ENCODE data around the gene STIL.
A peak's percentile ranks its signal among the peaks of the same experiment; 100 is the strongest.
"Not testable (repeated sequence)": the region's sequence is repeated elsewhere in the genome, so short reads cannot be mapped to it uniquely, and the experiment has no call there.

STIL gene

DNA sequence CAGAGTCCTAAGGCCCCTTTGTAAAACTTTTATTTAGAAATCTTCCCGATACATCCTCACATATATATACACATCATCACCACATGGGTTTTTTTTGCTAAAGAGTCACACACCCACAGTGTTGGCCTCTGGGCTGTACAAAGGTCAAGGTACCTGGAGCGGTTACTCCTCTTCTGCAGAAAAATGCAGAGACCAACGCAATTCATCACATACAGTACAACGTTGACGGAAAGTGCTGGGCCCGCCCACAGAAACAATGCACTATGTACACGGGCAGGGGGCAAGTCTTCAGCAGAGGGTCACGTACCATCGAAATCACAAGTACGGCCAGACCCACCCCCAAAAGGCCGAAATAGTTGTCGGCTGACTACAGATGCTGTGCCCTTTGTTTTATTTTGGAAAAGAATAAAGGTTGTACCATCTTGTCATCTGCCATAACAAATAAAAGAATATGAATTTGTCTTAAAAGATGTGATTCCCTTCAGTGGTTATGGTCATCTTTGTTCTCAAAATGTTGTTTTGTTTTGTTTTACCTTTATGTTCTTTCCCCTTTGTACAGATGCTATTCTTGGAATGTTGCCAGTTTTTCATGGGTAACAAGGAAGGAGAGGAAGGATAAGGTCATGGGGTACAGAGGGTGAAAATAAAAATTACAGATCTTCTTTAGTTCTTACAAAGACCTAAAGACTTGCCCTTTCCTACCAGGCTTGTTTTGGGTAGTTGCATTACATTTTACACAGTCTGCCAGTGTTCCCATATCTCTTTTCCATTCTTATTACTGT is 97.5 kb downstream of the STIL start:
- DNase-seq = no peak

DNA sequence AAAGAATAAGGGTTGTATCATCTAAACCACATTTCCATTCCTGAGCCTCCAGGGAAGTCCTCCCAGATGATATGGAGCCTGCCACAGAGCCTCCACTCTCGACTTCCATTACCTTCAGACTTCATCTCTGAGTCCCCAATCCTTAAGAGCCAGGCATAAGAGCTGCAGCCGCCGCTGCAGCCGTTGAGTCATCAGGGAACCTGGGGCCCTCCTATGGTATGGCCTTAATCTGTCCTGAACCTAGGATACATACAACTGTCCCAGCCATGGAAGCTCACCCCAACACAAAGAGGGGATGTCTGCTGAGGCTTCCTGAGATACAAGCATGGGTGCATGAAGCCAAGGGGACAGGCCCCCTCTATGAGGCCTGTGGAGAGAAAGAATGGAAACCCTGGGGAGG is 98.2 kb downstream of the STIL start:
- DNase-seq = no peak

DNA sequence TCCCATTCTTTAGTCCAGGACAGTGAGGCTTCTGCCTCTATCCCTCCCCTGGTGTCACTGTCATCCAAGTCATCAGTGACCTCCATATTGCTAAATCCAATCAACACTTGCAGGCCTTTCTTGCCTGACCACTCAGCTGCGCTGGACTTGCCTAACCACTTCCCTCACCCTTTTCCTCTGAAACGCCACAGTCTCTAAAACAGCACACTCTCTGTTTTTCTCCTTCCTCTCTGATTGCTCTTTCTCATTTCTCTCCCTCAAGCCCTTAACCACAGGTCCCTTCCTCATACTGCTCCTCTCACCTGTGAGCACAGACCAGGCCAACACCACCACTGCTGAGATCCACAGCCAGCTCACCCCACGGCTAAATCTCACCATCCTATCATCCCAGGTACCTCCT is 99.4 kb downstream of the STIL start:
- DNase-seq = no peak

DNA sequence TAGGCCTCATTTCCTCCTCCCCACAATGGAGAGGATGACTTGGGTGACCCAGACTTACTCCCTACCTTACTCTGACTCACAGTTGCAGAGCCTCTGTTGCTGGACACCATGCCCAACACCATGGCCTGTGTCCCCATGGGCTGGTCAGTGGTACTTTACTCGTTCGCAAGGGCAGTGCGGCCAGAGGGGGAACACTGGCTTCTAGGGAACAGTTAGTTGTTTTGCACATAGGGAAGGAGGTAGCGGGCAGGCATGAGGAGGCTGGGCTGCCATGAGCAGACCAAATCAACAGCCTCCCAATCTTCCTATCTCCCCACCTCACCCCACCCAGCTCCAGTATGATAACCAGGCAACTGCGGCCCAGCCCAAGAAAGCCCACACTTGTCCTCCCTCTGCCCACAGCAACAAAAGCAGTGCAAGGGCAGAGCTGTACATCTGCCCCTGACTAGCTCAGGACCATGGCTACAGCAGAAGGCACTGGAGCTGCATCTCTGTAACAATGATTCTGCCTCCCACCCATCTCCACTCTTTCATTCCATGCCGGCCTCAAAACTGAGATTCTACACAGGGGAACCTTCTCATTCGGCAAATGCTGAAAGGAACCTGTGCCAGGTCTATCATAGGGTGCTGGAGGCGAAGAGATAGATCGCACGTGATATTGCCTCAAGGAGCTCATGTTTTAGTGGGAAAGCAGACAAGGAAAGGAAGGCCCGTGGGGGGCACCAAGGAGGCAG is 100.5 kb downstream of the STIL start:
- DNase-seq = no peak

DNA sequence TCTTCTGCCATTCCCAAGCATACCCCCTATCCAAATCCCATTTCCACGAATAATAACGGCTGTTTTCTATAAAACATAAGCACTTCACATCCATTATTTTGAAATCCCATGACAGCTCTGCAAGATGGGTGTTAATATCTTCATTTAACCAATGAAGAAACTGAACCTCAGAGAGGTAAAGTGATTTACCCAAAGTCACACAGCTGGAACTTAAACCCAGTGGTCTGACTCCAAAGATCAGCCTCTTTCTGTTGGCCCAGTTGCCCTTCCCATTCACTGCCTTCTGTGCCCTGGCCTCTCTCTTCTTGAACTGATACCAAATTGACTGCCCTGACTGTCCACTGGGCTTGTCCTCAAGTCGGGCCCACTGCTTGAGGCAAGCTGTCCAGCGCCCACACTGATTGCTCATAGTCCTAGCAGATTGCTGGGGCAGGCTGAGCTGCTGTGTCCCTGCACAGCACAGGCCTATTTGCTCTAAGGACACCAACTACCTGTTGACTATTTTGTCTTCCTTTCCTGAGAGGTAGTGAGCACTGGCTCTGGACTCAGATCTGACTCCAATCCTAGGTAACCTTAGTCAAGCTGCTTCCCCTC is 101.2 kb downstream of the STIL start:
- DNase-seq = peak; percentile 8

DNA sequence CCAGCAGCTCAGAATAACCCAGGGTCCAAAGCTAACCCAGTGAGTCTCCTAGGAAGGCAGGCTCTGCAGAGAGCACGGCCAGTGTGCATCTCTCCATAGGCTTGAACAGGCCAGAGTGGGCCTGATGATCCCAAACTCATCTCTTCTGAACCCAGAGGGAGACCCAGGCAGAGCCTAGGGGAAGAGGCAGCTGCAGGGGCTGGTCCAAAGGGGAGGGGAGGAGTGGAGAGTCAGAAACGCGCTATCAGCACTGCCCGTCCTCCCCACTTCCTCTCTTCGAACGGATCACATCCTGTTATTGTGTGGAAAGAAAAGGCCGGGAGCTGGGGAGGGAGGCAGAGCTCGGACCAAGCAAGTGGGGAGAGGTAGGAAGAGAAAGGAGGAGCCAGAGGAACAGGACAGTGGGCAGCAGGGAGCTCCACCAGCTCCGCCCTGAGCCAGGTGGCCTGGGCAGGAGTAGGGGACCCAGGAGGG is 102.1 kb downstream of the STIL start:
- peak; percentile 12 for DNase-seq

DNA sequence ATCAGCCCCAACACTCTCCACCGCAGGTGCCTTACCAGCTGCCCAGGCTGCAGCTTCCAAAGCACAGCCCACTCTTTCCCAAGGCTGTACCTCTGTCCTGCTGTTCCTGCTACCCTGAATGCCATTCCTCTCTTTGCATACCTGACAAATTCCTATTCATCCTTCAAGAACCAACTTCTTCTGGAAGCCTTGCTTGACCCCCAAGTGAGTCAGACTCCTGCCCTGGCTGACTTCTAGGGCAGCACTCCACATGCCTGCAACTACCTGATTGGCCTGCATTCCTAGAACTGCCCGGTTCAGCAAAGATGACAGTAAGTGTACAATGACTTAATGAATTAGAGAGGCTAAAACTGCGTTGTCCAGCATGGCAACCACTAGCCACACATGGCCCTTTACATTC is 103.3 kb downstream of the STIL start:
- DNase-seq = no peak

DNA sequence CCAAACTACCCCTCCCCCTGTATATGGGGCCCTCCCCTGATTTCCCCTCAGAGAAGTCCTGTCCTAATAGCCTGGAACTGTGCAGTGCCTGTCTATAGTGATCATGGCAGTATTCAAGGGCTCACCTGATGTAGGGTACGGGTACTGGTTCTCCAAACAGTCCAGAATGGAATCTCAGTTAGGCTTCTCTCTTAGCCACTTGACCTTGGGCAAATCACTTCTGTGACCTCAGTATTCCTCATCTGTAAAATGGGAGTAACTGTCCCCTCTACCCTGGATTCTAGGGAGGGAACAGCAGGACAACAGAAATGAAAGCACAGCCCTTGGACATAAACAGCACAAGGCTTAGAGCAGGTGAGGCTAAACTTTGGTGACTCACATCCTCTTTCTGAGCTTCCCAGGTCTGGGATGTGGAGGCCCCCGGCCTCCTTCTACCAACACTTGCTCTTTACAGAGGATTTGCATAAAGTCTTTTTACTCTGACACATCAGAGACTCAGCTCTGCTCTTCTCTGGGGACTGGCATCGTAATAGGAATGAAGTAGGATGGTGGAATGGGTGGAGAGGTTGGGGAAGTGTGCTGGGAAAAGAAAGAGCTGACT is 104.1 kb downstream of the STIL start:
- DNase-seq = peak; percentile 1

DNA sequence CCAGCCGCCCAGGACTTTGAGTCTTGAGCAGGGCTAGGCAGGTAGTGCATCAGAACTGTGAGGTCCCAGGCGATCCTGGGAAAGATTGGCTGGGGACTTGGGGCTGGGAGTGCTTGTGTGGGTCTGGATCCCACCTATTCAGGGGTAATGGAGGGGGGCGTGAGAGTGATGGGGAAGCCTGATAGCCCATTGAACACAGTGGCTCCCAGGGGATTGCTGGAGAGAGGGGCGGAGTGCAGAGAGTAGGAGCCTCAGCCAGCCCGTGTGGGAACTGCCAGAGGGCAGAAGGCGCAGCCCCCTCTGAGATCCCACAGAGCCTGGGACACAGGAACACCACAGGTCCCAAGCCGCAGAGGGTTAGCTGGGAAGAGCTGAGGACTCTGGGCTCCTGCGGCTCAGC is 104.9 kb downstream of the STIL start:
- DNase-seq = peak; percentile 5

DNA sequence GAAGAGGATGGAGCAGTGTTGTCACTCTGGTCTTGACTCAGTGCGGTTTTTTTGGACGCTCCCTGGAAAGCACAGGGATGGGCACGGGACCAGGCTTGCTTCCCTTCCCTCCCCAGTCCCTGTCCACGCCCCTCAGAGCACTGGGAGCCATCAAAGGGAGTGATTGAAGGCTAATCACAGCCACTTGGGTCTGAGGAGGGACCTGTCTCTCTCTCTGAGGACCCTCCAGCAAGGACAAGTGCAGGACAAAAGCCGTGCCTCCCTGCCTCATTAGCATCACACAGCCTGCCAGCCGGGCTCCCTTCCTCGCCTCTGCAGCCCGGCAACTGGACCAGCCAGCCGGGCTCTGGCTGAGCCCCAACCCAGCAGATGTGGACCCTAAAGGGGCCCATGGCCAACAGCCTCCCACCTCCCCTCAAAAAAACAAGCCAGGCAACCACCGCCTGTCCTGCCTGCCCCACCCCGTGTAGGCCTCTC is 105.5 kb downstream of the STIL start:
- DNase-seq = peak; percentile 7

DNA sequence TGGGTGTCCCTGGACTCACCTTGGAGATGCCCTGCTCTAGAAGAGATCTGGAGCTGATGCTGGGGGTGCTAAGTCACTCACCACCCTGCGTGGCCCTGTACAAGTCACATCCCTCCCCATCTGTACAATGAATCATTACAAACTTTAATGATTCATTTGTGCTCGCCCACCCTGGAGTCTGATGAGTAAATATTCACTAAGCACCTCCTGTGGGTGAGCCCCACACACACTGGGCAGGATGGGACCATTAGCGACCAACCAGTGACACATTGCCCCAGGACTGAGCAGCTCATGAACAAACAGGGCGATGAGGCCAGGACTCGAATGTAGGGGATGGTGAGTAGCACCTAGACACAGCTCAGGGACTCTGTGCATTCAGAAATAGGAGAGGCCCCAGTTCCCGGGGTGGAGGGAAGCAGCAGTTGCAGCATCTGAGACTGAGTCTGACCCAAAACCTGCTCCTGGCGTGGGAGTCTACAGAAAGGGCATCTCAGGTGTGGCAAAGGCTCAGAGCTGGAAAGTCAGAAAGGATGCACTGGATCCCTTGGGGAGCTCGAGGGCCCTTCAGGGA is 106.1 kb downstream of the STIL start:
- peak; percentile 9 for DNase-seq

DNA sequence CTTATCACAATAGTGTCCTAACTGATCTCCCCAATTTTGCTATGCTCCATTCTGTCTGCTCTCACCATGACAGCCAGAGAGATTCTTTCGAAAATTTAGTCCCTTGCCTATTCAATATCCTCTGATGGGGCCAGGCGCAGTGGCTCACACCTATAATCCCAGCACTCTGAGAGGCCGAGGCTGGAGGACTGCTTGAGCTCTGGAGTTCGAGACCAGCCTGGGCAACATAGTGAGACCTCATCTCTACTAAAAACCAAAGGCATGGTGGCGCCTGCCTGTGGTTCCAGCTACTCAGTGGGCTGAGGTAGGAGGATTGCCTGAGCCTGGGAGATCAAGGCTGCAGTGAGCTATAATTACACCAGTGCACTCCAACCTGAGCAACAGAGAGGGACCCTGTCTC is 108.0 kb downstream of the STIL start:
- DNase-seq = no peak

DNA sequence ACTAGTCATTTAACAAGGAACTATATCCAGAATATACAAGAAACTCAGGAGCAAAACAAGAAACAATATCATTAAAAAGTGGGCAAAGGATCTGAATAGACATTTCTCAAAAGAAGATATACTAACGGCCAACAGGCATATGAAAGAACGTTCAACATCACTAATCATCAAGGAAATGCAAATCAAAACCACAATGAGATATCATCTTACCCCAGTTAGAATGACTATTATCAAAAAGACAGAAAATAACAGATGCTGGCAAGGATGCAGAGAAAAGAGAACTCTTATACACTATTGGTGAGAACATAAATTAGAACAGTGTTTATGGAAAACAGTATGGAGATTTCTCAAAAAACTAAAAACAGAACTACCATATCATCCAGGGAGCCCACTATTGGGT is 110.4 kb downstream of the STIL start:
- not testable (repeated sequence) for DNase-seq

DNA sequence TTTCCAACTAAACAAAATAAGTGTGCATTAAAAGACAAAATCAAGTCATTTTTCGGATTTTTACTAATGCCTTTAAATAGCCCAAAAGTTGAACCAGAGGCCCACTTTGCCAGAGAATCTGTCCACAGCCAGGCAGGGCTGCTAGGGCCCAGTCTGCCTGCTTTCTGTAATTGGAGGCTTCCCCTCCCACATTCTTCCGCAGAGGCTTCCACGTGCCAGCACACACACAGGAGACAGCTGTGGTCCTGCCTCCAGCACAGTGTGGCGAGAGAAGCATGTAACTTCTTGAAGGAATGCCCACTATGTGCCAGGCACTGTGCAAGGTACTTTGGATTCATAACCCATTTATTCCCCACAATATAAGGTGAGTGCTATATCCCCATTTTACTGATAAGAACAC is 112.8 kb downstream of the STIL start:
- DNase-seq = peak; percentile 0

Data from CD4-positive, alpha-beta T cell treated with Interleukin-15 for 1 hour (primary cell).